GM18873 (cell line): Measurements from ENCODE around the gene LGR6.

ENCODE experiments used
- ATAC-seq: cut with Tn5 transposase; IDR thresholded peaks from one replicate; pipeline ENCODE4 v1.9.1; 2021; ENCODE audit warnings: mild to moderate bottlenecking, moderate library complexity, moderate number of reproducible peaks; ENCODE audit not compliant: unreplicated experiment, low FRiP score

LGR6 gene

DNA sequence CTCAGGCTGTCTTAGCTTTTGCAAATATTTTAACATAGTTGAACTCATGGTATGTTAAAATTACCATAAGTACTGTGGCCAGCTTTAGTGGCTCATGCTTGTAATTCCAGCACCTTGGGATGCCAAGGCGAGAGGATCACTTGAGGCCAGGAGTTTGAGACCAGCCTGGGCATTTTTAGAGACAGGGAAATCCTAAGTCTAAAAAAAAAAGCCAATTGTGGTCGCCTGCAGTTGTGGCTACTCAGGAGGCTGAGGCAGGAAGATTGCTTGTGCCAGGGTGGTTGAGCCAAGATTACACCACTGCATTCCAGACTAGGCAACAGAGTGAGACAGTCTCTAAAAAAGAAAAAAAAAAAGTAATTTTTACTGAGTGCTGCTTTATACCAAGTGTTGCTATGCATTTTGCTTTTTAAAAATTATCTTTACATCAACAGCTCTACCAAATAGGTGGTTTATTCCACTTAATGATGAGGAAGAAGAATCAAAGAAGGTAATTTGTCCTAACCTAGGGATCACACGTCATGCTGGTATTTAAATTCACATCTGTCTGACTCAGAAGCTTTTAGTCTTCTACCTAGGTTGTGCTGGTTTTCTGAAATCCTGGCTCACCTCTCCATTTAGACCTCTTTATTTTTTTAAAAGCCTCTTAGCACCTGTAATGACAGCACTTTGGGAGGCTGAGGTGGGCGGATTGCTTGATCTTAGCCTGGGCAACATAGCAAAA lies 171.7 kb downstream of the LGR6 start:
- no peak for ATAC-seq

- no peak for ATAC-seq
Observed at GRCh38 chr1:202367271-202367670, 173.7 kb downstream of the LGR6 start.
